Ectodermal cell (in vitro differentiated cells): Measurements from ENCODE around the gene NAPG.
"Not testable (repeated sequence)": the region's sequence is repeated elsewhere in the genome, so short reads cannot be mapped to it uniquely, and the experiment has no call there.

Experiments
- H3K27ac ChIP-seq: 2 replicates; pipeline ENCODE4 v1.7.0; 2013; ENCODE audit warnings: mild to moderate bottlenecking, low read depth, low read length; ENCODE audit not compliant: insufficient read depth, poor library complexity, severe bottlenecking
- H3K27me3 ChIP-seq: 2 replicates; pipeline ENCODE4 v1.7.0; 2013; ENCODE audit warnings: mild to moderate bottlenecking, low read length; ENCODE audit not compliant: insufficient read depth, control insufficient read depth, poor library complexity, severe bottlenecking
- H3K36me3 ChIP-seq: one replicate; pipeline ENCODE4 v1.7.0; 2013; ENCODE audit warnings: low read length; ENCODE audit not compliant: control insufficient read depth, insufficient read depth
- H3K4me1 ChIP-seq: one replicate; pipeline ENCODE4 v1.7.0; 2013; ENCODE audit warnings: low read length; ENCODE audit not compliant: control insufficient read depth, insufficient read depth
- H3K4me3 ChIP-seq: 2 replicates; pipeline ENCODE4 v1.7.0; 2013; ENCODE audit warnings: low read depth, low read length, control low read depth; ENCODE audit not compliant: insufficient read depth
- H3K9me3 ChIP-seq: 2 replicates; pipeline ENCODE4 v1.7.0; 2013; ENCODE audit warnings: mild to moderate bottlenecking, low read length, moderate library complexity; ENCODE audit not compliant: control insufficient read depth
- WGBS, 2 experiments: methylation state at CpG; one replicate each; pipeline ENCODE4 v1.1.7; 2013; ENCODE audit warnings: missing lambda C conversion rate in 2 of 2; 5-methylcytosine and 5-hydroxymethylcytosine counted together

NAPG gene

GRCh38 chr18:10593366-10594022 lies 67.7 kb downstream of the NAPG start:
- not testable (repeated sequence) for H3K27ac ChIP-seq, H3K4me1 ChIP-seq, H3K4me3 ChIP-seq, H3K9me3 ChIP-seq, H3K36me3 ChIP-seq, H3K27me3 ChIP-seq
- 95 to 97% methylated on average over 3 to 4 of the region's 5 CpGs for WGBS, 2 experiments

GRCh38 chr18:10595917-10596316 lies 70.1 kb downstream of the NAPG start:
- H3K27ac ChIP-seq, H3K9me3 ChIP-seq, H3K27me3 ChIP-seq, H3K4me3 ChIP-seq, H3K36me3 ChIP-seq, H3K4me1 ChIP-seq: not testable (repeated sequence)
- 93 to 100% methylated on average over 2 to 3 of the region's 4 CpGs for WGBS, 2 experiments

DNA sequence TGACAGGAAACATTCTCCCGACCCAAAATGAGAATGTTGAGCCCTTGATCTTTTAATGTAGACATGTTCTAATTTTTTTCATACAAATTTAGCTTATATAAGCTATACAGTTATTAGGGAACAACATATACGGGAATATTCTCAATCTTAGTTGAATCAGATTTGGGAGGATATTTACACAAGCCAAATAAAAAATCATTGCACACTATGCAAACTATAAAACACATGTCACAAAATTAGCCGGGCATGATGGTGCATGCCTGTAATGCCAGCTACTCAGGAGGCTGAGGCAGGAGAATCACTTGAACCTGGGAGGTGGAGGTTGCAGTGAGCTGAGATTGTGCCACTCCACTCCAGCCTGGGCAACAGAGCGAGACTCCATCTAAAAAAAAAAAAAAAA lies 71.9 kb downstream of the NAPG start:
- H3K27ac ChIP-seq, H3K9me3 ChIP-seq, H3K36me3 ChIP-seq, H3K27me3 ChIP-seq, H3K4me1 ChIP-seq, H3K4me3 ChIP-seq: not testable (repeated sequence)
- 81 to 83% methylated on average over 1 to 3 of the region's 4 CpGs for WGBS, 2 experiments

DNA sequence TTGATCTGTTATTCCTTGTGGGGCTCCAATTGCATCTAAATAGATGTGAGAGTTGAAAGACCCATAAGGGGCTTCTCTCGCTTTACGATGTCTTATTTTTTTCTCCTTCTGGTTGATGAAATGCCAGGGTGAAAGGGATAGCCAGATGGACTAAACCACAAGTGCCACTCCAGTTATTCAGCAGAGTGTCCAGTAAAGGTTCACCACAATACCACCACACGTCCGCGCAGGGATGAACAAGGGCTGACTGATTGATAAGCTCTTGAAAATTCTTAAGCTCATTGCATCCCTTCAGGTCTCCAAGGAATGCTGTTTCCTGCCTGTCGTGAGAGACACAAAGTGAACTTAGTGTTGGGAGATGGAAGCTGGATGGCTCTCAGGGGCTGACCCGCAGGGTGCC lies 74.9 kb downstream of the NAPG start:
- not testable (repeated sequence) for H3K4me1 ChIP-seq, H3K36me3 ChIP-seq, H3K9me3 ChIP-seq, H3K27ac ChIP-seq, H3K4me3 ChIP-seq, H3K27me3 ChIP-seq
- WGBS, 2 experiments: 89 to 90% methylated on average over 7 of the region's 7 CpGs
